NCI-H128 (cell line): ENCODE data around the gene ZNF839.
"Not testable (repeated sequence)": the region's sequence is repeated elsewhere in the genome, so short reads cannot be mapped to it uniquely, and the experiment has no call there.

ENCODE experiments used
- DNase-seq: peaks from one replicate; lab custom pipeline; 2025; ENCODE audit not compliant: unreplicated experiment; lab: John Stamatoyannopoulos, UW

The ZNF839 gene

DNA sequence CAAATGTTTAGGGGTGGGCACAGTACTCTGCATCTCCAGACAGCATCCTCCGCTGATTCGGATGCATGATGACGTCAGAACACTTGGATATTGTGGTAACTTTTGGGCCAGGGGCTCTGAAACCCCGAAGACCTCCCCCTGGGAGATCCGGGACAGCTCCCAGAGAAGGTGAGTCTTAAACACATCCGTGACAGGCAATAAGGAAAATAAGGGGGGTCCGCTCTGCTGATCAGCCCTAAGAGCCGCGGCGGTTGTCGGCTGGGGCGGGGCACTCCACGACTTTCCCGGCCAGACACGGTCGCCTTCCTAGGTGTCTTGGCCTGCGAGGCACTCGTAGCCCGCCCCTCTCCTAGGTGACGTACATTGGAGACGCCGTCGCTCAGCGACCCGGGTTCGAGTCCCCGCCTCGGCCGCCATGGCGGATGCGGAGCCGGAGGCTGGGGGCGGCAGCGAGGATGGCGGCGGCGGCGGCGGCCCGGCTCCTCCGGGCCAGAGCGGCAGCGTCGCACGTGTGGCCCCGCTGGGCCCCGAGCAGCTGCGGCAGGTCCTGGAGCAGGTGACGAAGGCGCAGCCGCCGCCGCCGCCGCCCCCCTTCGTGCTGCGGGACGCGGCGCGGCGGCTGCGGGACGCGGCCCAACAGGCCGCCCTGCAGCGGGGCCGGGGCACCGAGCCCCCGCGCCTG, at the start of gene ZNF839:
ZNF839 (plus strand) TSS at position 396 of the 682 bp plus-strand sequence; CDS start at position 416, 20 bp downstream.
- DNase-seq: peak; percentile 80

DNA sequence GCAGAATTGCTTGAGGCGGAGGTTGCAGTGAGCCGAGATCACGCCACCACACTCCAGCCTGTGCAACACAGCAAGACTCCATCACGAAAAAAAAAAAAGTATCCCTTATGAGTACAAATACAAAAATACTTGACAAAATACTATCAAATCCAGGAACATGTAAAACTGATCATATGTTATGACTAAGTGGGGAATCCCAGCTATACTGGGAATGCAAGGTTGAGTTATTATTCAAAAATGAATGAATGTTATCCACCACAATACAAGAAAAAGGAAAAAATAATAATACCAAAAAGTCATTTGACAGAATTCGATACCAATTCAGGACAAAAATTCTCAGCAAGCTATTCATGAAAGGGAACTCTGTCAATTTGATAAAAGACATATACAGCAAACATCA, 47.2 kb upstream of the ZNF839 start:
- DNase-seq: no peak

DNA sequence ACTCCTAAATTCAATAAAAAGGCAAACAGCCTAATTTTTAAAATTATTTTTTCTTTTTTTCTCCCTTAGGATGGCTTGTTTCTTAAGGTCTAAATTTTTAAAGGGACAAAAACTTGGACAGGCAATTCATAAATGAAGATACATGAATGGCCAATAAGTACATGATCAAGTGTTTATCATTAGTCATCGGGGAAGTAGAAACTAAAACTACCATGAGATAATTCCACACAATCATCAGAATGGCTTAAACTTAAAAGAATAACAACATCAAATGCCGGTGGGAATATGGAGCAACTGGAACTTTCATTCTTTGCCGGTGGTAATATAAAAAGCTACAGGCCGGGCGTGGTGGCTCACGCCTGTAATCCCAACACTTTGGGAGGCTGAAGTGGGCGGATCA, 43.7 kb upstream of the ZNF839 start:
- DNase-seq: no peak

DNA sequence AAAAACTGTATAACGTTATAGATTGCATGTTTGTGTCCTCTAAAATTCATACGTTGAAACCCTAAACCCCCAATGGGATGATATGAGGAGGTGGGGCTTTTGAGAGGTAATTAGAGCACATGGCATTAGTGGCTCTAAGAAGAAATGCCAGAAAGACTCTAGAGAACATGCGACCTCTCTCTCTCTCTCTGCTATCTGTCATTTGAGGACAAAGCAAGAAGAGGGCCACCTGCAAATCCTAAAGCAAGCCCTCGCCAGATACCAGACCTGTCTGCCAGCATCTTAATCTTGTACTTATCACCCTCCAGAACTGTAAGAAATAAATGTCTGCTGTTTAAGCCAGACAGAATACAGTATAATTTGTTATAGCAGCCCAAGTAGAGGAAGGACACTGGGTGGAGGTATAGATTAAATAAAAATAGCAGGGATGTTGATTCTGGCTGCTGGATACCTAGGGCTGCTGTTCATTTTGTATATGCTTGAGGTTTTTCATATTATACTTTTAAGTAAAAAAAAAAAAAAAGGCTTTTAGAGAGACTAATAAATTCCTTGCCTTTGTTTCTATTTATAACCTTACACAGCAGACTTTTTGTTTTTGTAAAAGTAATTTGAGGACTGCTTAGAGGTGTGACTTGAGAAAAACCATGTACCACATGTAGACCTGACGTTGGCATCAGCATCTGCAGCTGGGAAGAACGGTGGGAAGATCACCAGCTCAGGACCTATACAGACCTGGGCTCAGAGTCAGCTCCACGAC, 41.5 kb upstream of the ZNF839 start:
- DNase-seq: no peak

DNA sequence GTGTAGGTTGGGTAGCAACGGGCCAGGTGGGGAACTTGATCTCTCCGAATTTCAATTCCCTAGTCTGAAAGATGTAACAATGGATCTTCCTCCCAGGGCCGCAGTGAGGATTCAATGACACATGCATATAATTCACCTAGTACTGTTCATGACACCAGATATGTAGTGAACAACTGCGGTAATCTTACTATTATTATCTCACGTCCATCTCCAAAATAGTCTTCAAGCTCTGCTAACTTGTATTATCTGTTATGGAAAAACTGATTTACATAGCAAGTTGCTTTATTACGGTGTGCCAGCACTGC, 41.0 kb upstream of the ZNF839 start:
- no peak for DNase-seq

DNA sequence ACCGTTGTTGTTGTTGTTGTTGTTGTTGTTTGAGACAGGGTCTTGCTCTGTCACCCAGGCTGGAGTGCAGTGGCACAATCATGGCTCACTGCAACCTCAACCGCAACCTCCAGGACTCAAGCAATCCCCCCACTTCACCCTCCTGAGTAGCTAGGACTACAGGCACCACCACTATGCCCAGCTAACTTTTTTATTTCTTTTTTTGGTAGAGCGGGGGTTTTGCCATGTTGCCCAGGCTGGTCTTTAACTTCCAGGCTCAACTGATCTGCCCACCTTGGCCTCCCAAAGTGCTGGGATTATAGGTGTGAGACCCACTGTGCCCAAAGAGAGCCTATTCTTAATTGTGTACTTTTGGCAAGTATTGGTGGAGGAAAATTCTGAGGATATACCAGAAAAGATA, 40.3 kb upstream of the ZNF839 start:
- DNase-seq: no peak

DNA sequence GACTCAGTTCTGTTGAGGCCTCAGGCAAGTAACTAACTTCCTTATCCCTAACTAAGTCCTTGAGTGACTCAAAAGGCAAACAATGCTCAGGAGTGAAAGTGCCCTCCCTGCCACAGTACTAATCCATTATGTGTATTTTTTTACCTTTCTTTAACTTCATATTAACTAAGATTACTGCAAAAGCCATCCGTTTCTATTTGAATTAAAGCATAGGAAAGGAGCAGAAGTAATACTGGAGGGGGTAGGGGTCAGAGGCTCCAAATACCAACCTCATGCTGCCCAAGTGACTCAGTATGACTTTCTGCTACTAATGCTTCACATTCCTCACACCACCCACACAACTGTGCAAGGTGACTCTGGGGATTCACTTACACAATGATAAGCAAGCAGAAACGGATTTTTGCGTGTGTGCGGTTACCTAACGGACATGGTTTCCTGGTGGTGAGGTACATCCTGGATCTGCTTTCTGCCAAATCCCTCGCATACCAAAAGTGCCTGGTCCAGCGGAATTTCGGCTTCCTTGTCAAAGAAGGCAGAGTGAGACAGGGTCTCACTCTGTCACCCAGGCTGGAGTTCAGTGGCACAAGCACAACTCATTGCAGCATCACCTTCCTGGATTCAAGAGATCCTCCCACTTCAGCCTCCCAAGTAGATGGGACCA, 39.7 kb upstream of the ZNF839 start:
- DNase-seq: no peak

DNA sequence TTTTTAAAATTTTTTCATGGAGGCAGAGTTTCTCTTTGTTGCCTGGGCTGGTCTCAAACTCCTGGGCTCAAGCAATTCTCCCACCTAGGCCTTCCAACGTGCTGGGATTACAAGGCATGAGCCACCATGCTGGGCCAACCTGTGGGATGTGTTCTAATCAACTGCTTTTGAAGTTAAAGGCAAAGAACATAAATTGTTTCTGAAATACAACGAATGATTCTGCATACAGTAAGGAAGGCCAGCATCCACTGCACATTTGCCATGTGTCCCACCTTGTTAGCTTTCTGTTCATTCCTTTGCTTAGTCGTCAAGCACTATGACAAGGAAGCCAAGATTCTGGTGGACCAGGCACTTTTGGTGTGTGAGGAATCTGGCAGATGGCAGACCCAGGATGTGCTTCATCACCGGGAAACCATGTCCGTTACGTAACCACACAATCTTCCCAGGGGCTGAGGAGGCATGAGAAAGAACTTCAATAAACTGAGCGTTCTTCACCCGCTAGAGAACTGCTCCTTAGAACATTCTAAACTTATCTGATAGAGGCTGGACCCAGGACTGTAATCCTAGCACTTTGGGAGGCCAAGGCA, 39.1 kb upstream of the ZNF839 start:
- no peak for DNase-seq

DNA sequence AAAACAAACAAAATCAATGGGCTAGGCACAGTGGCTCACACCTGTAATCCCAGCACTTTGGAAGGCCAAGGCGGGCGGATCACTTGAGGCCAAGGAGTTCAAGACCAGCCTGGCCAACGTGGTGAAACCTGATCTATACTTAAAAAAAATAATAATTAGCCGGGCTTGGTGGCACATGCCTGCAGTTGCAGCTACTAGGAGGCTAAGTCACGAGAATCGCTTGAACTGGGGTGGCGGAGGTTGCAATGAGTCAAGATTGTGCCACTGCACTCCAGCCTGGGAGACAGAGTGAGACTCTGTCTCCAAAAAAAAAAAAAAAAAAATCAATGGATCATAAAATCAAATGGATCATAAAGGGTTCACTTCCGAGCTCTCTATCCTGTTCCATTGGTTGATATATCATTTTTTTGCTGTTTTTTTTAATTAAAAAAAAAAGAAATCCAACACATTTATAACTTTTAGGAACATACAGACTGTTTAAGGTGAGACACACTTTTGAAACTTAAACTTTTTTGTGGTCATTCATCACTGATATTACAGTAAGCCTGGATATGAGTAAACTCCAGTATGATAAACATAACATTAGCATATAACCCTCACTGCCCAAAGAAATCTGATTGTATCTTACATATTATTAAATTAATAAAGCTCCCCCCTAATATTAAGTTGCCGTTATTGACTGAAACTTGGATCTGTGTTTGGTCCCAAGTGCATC, 36.6 kb upstream of the ZNF839 start:
- DNase-seq: no peak

DNA sequence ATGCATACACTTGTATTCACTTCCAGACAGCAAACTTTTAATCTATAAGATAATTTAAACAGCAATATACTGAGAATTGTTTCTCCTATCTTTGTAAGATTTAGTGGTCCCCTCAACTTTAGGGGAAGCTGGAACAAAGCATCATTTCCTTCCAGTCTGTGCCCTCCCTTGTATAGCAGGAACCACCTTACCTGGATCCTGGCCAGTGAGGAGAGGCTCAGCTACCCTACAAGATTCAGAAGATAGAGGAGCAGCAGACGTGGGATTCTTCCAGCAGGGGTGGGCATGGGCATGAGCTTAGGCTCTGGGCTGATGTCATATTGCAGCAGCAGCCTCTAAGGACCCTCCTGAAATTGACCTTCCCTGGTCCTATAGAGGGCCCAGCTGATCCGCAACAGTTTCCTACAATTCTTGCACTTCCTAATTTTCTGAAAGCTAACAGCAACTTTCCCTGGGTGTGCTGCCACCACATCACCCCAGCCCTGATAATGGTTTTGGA, 35.9 kb upstream of the ZNF839 start:
- no peak for DNase-seq

DNA sequence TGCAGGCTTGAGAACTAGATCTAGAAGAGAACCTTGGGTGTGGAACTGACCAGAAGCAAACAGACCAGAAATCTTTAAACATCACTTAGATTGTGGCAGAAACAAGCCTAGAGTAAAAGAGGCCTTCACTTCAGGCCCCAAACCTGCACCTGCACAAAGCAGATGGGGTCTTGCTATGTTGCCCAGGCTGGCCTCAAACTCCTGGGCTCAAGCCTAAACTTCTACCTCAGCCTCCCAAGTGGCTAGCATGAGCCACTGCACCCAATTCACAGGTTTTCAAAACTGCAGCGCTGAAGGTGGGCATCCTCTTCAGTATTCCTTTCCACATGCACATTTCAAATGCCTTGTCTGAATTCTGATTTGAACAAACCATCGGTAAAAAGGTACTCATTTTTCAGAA, 34.4 kb upstream of the ZNF839 start:
- no peak for DNase-seq

DNA sequence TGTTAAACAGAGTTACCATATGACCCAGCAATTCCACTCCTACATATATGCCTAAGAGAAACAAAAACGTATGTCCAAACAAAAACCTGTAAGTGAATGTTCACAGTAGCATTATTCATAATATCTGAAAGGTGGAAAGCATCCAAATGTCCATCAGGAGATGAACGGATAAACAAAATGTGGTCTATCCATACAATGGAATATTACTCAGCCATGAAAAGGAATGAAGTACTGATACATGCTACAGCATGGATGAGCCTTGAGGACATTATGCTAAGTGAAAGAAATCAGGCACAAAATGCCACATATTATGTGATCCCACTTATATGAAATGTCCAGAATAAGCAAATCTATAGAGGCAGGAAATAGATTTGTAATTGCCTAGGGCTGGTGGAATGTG, 31.4 kb upstream of the ZNF839 start:
- DNase-seq: no peak

DNA sequence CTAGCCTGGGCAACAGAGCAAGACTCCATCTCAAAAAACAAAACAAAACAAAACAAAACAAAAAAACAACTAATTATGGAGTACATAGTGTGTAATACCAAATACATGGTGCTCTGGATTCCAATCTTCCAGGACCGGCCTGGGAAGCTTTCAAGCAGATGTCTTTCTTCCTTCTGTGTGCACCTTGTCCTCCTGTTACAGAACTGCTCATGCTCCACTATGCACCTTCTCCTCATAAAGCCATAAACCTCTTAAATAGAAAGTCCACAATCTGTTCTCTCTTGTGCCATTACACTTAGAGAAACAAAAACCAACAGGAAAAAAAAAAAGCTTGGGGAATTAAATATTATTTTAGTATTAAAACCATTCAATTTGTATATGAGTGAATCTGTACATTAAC, 27.1 kb upstream of the ZNF839 start:
- no peak for DNase-seq

DNA sequence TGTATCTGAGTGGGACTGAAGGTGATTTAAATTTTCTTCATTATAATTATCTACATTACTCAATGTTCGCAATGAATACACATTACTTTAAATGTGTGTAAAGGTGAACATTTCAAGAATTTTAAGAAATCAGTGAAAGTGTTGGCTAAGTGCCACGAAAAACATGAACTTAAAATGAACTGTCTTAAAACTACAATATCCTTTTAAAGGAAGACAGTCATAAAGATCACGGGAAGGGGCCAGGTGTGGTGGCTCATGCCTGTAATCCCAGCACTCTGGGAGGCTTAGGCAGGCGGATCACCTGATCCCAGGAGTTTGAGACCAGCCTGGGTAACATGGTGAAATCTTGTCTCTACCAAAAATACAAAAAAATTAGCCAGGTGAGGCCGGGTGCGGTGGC, 25.8 kb upstream of the ZNF839 start:
- no peak for DNase-seq

DNA sequence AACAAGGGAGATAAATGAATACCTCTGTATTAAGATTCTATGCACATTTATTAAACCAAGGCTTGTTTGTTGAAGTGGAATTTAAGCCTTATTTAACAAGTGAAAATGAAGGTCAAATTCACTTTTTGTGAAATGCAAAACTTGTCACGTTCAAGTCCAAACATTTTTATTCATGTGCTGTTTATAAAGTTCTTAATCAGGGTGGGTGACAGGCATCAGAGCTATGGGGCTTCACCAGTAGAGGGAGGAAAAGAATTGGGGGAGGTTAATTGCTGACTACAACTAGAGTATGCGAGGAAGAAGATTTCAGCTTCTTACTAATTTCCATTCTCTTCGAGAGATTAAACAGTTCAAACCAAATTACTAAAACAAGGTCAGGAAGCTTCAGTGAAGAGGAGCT, 24.3 kb upstream of the ZNF839 start:
- DNase-seq: no peak

DNA sequence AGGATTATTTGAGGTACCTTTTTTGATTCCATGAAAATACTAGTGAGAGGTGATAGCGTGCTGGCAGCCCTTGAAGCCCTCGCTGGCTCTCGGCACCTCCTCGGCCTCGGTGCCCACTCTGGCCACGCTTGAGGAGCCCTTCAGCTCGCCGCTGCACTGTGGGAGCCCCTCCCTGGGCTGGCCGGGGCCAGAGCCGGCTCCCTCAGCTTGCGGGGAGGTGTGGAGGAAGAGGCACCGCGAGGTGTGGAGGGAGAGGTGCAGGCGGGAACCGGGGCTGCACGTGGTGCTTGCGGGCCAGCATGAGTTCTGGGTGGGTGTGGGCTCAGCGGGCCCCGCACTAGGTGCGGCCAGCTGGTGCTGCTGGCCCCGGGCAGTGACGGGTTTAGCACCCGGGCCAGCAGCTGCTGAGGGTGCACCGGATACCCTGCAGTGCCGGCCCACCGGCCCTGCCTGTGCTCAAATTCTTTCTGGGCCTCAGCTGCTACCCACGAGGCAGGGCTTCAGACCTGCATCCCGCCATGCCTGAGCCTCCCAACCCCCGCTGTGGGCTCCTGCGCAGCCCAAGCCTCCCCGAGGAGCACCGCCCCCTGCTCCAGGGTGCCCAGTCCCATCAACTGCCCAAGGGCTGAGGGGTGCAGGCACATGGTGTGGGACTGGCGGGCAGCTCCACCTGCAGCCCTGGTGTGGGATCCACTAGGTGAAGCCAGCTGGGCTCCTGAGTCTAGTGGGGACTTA, 21.9 kb upstream of the ZNF839 start:
- no peak for DNase-seq

DNA sequence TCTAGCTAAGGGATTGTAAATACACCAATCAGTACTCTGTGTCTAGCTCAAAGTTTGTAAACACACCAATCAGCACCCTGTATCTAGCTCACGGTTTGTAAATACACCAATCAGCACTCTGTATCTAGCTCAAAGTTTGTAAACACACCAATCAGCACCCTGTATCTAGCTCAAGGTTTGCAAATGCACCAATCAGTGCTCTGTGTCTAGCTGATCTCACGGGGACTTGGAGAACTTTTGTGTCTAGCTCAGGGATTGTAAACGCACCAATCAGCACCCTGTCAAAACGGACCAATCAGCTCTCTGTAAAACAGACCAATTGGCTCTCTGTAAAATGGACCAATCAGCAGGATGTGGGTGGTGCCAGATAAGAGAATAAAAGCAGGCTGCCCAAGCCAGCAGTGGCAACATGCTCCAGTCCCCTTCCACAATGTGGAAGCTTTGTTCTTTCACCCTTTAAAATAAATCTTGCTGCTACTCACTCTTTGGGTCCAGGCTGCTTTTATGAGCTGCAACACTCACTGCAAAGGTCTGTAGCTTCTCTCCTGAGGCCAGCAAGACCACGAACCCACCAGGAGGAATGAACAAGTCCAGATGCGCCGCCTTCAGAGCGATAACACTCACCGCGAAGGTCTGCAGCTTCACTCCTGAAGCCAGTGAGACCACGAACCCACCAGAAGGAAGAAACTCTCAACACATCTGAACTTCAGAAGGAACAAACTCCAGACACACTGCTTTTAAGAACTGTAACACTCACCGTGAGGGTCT, 21.1 kb upstream of the ZNF839 start:
- not testable (repeated sequence) for DNase-seq

DNA sequence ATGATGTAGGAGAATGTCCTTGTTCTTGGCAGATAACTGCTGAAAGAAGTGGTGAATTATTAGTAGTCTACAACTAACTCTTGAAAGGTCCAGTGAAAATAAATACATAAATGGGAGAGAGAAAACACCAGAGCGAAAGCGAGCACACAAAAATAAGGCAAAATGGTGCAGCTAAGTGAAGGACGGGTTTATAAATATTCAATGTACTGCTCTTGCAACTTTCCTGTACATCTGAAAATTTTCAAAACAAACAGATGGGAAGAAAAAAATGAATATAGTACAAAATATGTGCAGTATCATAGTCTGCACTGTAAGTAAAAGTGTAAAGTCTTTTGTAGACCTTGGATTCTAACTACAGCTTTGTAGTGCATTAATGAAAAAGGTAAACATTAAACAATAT, 15.9 kb upstream of the ZNF839 start:
- no peak for DNase-seq

DNA sequence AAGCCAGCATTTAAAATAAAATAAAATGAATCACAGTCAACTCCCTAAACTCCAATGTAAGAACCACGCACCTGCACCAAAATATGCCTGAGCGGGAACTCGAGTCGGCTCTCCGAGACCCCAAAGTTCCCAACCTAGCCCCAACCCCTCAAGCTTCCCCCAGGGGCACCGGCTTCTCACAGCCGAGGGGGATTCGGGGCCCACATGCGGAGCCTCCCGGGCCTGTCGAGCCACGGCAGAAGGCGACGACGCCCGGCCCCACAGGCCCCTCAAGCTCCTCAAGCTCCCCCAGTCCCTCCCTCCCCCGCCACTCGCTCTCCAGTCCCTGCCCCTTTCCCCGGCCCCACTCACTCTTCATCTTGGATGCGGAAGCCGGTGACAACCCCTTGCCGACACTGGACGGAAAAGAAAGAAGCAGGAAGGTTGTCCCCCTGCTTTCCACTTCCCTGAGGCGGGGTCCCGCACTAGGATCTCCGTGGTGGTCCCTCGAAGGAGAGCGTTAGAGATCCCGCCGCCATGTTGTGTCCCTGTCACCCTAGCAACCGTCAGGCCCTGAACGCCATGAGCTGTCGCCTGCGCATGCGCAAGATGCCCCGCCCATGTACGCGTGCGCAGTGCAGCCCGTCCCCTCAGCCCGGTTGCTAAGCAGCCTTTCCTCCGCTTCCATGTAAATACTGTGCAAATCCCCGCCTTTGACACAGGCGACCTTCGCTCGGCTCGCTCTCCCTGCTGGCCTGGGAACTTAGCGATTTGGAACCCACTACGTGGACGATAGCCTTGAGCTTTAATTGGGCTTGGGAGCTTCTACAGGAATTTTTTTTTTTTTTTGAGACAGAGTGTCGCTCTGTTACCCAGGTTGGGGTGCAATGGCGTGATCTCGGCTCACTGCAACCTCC, 14.7 kb upstream of the ZNF839 start, which contains the start of gene MOK:
MOK (minus strand) TSS at position 554 of the 896 bp plus-strand sequence; CDS start at position 358, 196 bp downstream.
- peak; percentile 97 for DNase-seq
